Measurements from ENCODE around the gene HOMEZ.

Gene HOMEZ

DNA sequence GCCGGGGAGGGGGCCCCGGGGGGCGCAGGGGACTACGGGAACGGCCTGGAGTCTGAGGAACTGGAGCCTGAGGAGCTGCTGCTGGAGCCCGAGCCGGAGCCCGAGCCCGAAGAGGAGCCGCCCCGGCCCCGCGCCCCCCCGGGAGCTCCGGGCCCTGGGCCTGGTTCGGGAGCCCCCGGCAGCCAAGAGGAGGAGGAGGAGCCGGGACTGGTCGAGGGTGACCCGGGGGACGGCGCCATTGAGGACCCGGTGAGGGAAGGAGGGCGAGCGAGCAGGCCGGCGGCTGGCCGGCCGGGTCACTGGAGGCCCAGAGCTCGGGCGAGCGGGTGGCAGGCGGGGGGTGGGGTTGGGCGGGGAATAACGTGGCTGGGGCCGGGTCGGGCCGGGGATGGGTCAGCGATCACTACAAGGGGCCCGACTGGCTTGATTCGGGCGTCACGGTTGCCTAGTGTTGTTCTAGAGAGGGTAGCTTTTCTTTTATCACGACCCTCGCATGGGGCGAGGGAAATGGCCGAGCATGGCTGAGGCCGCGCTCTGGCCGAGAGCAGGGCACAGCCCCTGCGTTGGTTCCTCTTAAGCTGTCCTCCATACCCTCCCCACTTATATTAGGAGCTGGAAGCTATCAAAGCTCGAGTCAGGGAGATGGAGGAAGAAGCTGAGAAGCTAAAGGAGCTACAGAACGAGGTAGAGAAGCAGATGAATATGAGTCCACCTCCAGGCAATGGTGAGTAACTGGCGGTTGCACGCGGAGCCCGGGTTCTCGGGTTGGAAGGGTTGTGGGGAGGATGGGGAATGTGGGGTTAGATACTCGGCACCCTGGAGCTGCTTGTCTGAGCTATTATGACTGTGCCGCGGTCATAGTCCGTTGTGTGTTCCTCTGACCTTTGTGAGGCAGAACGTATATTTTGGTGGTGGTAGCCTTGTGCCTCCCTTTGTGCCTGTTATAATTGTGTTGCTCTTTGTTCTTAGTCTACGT lies 35.9 kb upstream of the HOMEZ start:
- peak; percentile 34 for DNase-seq (ENCODE audit: extremely low spot score)
- TF ChIP-seq L3MBTL2 (conservative IDR thresholded peaks at IDR 0.05) (no peak), CTBP1 (IDR thresholded peaks at IDR 0.05; ENCODE audit: borderline replicate concordance) (no peak), BHLHE40 (IDR thresholded peaks at IDR 0.05; ENCODE audit: borderline replicate concordance) (no peak), SUZ12 (IDR thresholded peaks at IDR 0.05) (no peak), TARDBP (IDR thresholded peaks at IDR 0.05) (no peak)
- ChIA-PET POLR2A (interaction anchor here (0.7 to 8.9 kb wide), 31 partner anchors 10 to 867 kb away, joined by 3 to 256 read pairs (median 5); partner anchors contain the start of genes AP1G2, BCL2L2, CMTM5 and DCAF11), CTCF (interaction anchor here (0.6 to 2.6 kb wide), 7 partner anchors 16 to 217 kb away, joined by 3 to 13 read pairs (median 4); partner anchors contain the start of gene BCL2L2)

DNA sequence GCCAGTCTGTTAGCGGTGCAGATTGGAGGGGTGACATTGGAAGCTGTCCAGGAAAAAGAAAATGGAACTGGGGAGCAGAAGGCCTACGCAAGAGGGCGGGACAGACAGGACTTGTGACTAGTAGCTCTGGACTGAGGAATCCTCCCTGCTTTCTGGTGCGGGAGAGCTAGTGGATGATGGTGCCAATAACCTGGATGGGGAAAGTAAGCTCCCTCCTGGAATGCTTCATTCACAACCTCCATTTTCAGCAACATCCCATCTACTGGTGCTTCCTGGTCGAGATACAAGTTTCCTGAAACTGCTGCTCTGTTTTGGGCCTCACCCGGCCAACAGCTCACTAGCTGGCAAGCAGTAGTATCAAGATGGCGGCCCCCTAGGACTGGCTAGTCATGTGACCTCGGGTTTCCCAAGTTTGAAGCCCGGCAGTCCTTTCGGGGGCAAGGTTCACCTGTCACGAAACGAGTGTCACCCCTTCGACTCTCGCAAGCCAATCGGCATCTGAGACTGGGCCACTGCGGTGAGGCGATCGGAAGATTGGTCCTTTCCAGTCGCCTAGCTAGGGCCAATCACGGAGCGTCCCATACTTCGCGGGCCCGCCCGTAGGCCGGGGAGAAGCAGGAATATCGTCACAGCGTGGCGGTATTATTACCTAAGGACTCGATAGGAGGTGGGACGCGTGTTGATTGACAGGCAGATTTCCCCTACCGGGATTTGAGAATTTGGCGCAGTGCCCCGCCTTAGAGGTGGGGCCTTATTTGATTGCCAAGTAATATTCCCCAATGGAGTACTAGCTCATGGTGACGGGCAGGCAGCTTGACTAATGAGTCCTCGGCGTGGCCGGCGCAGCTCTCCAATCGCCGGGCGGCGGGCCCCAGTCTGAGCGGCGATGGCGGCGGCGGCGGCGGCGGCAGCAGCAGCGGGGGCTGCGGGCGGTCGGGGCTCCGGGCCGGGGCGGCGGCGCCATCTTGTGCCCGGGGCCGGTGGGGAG lies 34.9 kb upstream of the HOMEZ start, which contains the start of gene PABPN1:
TSS of gene PABPN1 (plus strand) at position 874 of the 988 bp plus-strand sequence. CDS start at position 887, 13 bp downstream.
- peak; percentile 92 for DNase-seq (ENCODE audit: extremely low spot score)
- TF ChIP-seq, protein P1, sequence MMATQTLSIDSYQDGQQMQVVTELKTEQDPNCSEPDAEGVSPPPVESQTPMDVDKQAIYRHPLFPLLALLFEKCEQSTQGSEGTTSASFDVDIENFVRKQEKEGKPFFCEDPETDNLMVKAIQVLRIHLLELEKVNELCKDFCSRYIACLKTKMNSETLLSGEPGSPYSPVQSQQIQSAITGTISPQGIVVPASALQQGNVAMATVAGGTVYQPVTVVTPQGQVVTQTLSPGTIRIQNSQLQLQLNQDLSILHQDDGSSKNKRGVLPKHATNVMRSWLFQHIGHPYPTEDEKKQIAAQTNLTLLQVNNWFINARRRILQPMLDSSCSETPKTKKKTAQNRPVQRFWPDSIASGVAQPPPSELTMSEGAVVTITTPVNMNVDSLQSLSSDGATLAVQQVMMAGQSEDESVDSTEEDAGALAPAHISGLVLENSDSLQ (IDR thresholded peaks at IDR 0.05) = peak; percentile 100
- TF ChIP-seq NFRKB (IDR thresholded peaks at IDR 0.05) = peak; percentile 65
- TF ChIP-seq CTBP1 (IDR thresholded peaks at IDR 0.05; ENCODE audit: borderline replicate concordance) = no peak
- TF ChIP-seq ELF4 (IDR thresholded peaks at IDR 0.05) = no peak; the same call in 1 of the 2 replicates
- no peak for TF ChIP-seq LEF1 (IDR thresholded peaks at IDR 0.05; ENCODE audit: borderline replicate concordance)
- no peak for TF ChIP-seq SP1 (IDR thresholded peaks at IDR 0.05)
- TF ChIP-seq HDGF (IDR thresholded peaks at IDR 0.05; ENCODE audit: borderline replicate concordance) = peak; percentile 49; the same call in 1 of the 2 replicates
- no peak for TF ChIP-seq ARNT (IDR thresholded peaks at IDR 0.05)
- TF ChIP-seq FOXK2 (IDR thresholded peaks at IDR 0.05) = no peak
- TF ChIP-seq L3MBTL2 (conservative IDR thresholded peaks at IDR 0.05) = peak; percentile 64
- TF ChIP-seq FOXA1 (IDR thresholded peaks at IDR 0.05) = no peak
- TF ChIP-seq TARDBP (IDR thresholded peaks at IDR 0.05) = no peak
- TF ChIP-seq SUZ12 (IDR thresholded peaks at IDR 0.05) = no peak
- no peak for TF ChIP-seq BHLHE40 (IDR thresholded peaks at IDR 0.05; ENCODE audit: borderline replicate concordance)
- TF ChIP-seq FOXM1 (IDR thresholded peaks at IDR 0.05; ENCODE audit: borderline replicate concordance) = peak; percentile 13; the same call in 1 of the 2 replicates
- TF ChIP-seq ZNF384 (IDR thresholded peaks at IDR 0.05) = no peak
- ChIA-PET POLR2A (interaction anchor here (0.6 to 8.9 kb wide), 35 partner anchors 9 to 868 kb away, joined by 3 to 256 read pairs (median 4); partner anchors contain the start of genes ACIN1, BCL2L2, C14orf119 and CMTM5), CTCF (interaction anchor here (0.5 to 2.6 kb wide), 5 partner anchors 15 to 262 kb away, joined by 3 to 13 read pairs (median 4); partner anchors contain the start of gene BCL2L2)

DNA sequence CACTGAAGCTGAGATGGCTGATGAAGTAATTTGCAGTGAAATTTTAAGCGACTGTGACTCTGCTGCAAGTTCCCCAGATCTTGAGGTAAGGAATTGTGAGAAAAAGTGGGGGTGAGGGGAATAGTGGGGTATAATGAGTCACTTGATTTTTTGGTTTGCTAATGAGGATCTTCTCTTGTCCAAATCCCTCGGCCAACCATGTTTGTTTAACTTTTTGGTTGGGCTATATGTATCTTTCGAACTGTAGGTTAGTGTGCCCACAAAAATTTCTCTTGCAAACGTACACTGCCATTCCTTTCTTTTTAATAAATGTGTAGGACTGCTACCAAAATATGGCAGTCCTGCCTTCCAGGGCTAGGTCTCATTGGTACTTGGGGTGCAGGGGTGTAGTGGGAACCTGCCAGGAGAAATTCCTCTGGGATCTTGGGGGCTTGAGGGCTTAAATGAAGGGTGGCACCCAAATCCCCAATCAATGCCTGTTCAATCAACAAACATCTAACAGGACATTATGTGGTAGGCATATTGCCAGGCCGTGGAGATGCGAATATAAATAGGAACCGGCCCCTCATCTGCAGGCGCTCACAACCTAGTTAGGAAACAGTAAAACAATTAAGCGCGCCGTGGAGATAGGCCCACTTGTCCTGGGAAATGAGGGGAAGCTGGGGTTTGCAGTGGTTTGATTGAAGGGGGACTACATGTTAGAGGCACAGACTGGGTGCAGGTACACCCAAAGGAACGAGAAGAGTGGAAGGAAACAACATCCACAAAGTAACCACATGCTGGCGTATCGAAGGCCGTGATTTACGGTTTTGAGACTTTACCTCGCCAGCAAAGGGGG lies 34.0 kb upstream of the HOMEZ start:
- TF ChIP-seq, protein P1 (IDR thresholded peaks at IDR 0.05) = peak; percentile 45; the same call in 1 of the 2 replicates
- no peak for TF ChIP-seq TARDBP (IDR thresholded peaks at IDR 0.05)
- no peak for TF ChIP-seq BHLHE40 (IDR thresholded peaks at IDR 0.05; ENCODE audit: borderline replicate concordance)
- ChIA-PET POLR2A (interaction anchor here (0.8 to 8.9 kb wide), 16 partner anchors 8 to 794 kb away, joined by 3 to 256 read pairs (median 6); partner anchors contain the start of genes ACIN1, BCL2L2, C14orf119 and DCAF11), CTCF (interaction anchor here (1.2 to 2.6 kb wide), 3 partner anchors 14 to 60 kb away, joined by 4 to 13 read pairs (median 8); partner anchors contain the start of gene BCL2L2)
- no peak for DNase-seq (ENCODE audit: extremely low spot score)

DNA sequence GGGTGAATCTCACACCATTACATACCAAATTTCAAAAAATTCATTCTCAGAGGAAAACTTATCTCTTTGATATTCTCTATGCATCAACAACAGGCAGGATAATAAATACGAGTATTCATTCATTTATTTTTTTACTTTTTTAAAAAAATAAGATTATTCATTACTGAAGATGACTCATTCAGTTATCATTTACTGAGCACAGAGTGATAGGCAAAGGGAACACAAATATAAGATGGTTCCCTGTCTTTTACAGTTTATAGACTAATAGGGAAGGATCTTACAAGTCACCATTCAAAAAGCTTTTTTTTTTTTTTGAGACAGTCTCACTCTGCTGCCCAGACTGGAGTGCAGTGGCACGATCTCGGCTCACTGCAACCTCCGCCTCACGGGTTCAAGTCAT lies 30.4 kb upstream of the HOMEZ start:
- no peak for DNase-seq (ENCODE audit: extremely low spot score)
- ChIA-PET POLR2A (interaction anchor here (8.9 kb wide), 1 partner anchor 12 kb away, joined by 256 read pairs; the partner anchor contains the start of genes BCL2L2 and PPP1R3E), CTCF (no interaction called here)
- no peak for TF ChIP-seq TARDBP (IDR thresholded peaks at IDR 0.05)
- TF ChIP-seq, protein P1 (IDR thresholded peaks at IDR 0.05) = no peak
- no peak for TF ChIP-seq SUZ12 (IDR thresholded peaks at IDR 0.05)
- TF ChIP-seq ZNF384 (IDR thresholded peaks at IDR 0.05) = no peak
- no peak for TF ChIP-seq L3MBTL2 (conservative IDR thresholded peaks at IDR 0.05)
- TF ChIP-seq SP1 (IDR thresholded peaks at IDR 0.05) = no peak
- no peak for TF ChIP-seq ELF4 (IDR thresholded peaks at IDR 0.05)
- no peak for TF ChIP-seq BHLHE40 (IDR thresholded peaks at IDR 0.05; ENCODE audit: borderline replicate concordance)
- no peak for TF ChIP-seq NFRKB (IDR thresholded peaks at IDR 0.05)
- TF ChIP-seq LEF1 (IDR thresholded peaks at IDR 0.05; ENCODE audit: borderline replicate concordance) = no peak
- TF ChIP-seq FOXM1 (IDR thresholded peaks at IDR 0.05; ENCODE audit: borderline replicate concordance) = no peak
- no peak for TF ChIP-seq FOXK2 (IDR thresholded peaks at IDR 0.05)
- no peak for TF ChIP-seq HDGF (IDR thresholded peaks at IDR 0.05; ENCODE audit: borderline replicate concordance)
- no peak for TF ChIP-seq FOXA1 (IDR thresholded peaks at IDR 0.05)
- TF ChIP-seq ARNT (IDR thresholded peaks at IDR 0.05) = no peak
- no peak for TF ChIP-seq CTBP1 (IDR thresholded peaks at IDR 0.05; ENCODE audit: borderline replicate concordance)
